WTC11 (cell line): Measurements from ENCODE around the gene TPP1. TPM values are rescaled to one million over a fixed set of nuclear protein-coding genes. Genes with fewer than 3 reads are reported as not detected.

Source experiments
- ATAC-seq: fragments of 200-7000 bp; cut with Tn5 transposase; 2 replicates; pipeline ENCODE4 v1.10.0; 2021; ENCODE audit warnings: mild to moderate bottlenecking, moderate library complexity
- CTCF ChIA-PET: fragments of 300-600 bp; sonication (Branson Sonifier 250); formaldehyde crosslinking; loops from one replicate; lab custom pipeline; 2021; ENCODE audit warnings: antibody characterized with exemption; lab: Charles Lee
- POLR2A ChIA-PET: fragments of 350-600 bp; sonication (Branson Sonifier 250); formaldehyde crosslinking; loops from one replicate; lab custom pipeline; 2021; ENCODE audit warnings: antibody characterized with exemption; lab: Charles Lee
- DNase-seq: peaks from one replicate; pipeline ENCODE4 v3.0.0; 2021; ENCODE audit warnings: low spot score
- H3K27ac Mint-ChIP-seq: 2 replicates; pipeline ENCODE4 v1.8.0; 2021; ENCODE audit warnings: mixed read lengths
- H3K27me3 Mint-ChIP-seq: 2 replicates; pipeline ENCODE4 v1.8.0; 2021; ENCODE audit warnings: low read depth, mild to moderate bottlenecking, moderate library complexity, mixed read lengths
- H3K36me3 Mint-ChIP-seq: 2 replicates; pipeline ENCODE4 v1.8.0; 2021; ENCODE audit warnings: mixed read lengths
- H3K4me1 Mint-ChIP-seq: 2 replicates; pipeline ENCODE4 v1.8.0; 2022; ENCODE audit warnings: mixed read lengths
- H3K4me3 Mint-ChIP-seq: 2 replicates; pipeline ENCODE4 v1.8.0; 2021; ENCODE audit warnings: mild to moderate bottlenecking, moderate library complexity, mixed read lengths
- H3K9me3 Mint-ChIP-seq: 2 replicates; pipeline ENCODE4 v1.8.0; 2021; ENCODE audit warnings: mixed read lengths
- ATF6 ChIP-seq: sonication (generic); formaldehyde crosslinking; IDR thresholded peaks from 2 replicates; pipeline ENCODE4 v1.8.1; 2023; ENCODE audit warnings: mild to moderate bottlenecking, missing genetic modification reagents
- CBFB ChIP-seq: sonication (generic); formaldehyde crosslinking; IDR thresholded peaks from 2 replicates; pipeline ENCODE4 v1.8.1; 2022; ENCODE audit warnings: mild to moderate bottlenecking, low read depth, missing genetic modification reagents
- E2F1 ChIP-seq: sonication (generic); formaldehyde crosslinking; IDR thresholded peaks from 2 replicates; pipeline ENCODE4 v1.8.0; 2022; ENCODE audit warnings: mild to moderate bottlenecking, missing genetic modification reagents
- EMX1 ChIP-seq: fragments of 250-450 bp; sonication (Bioruptor Pico); IDR thresholded peaks from 2 replicates; pipeline ENCODE4 v1.8.0; 2021; ENCODE audit warnings: mild to moderate bottlenecking
- ETV6 ChIP-seq: sonication (generic); formaldehyde crosslinking; IDR thresholded peaks from 2 replicates; pipeline ENCODE4 v1.8.1; 2022; ENCODE audit warnings: mild to moderate bottlenecking, missing genetic modification reagents
- GABPB1 ChIP-seq: sonication (generic); formaldehyde crosslinking; IDR thresholded peaks from 2 replicates; pipeline ENCODE4 v1.8.1; 2023; ENCODE audit warnings: mild to moderate bottlenecking, missing genetic modification reagents
- IRF1 ChIP-seq: sonication (generic); formaldehyde crosslinking; IDR thresholded peaks from 2 replicates; pipeline ENCODE4 v1.8.0; 2023; ENCODE audit warnings: missing genetic modification reagents
- MAX ChIP-seq: sonication (generic); formaldehyde crosslinking; IDR thresholded peaks from 2 replicates; pipeline ENCODE4 v1.8.0; 2022; ENCODE audit warnings: mild to moderate bottlenecking, missing genetic modification reagents
- NFATC4 ChIP-seq: fragments of 250-450 bp; sonication (Bioruptor Pico); IDR thresholded peaks from 2 replicates; pipeline ENCODE4 v1.9.0; 2021; ENCODE audit warnings: mild to moderate bottlenecking
- NFE2L1 ChIP-seq: sonication (generic); formaldehyde crosslinking; IDR thresholded peaks from 2 replicates; pipeline ENCODE4 v1.8.1; 2023; ENCODE audit warnings: missing genetic modification reagents
- NR1H2 ChIP-seq: sonication (generic); formaldehyde crosslinking; IDR thresholded peaks from 2 replicates; pipeline ENCODE4 v1.9.0; 2021; ENCODE audit warnings: mild to moderate bottlenecking, moderate library complexity, missing genetic modification reagents
- OVOL2 ChIP-seq: fragments of 250-450 bp; sonication (Bioruptor Pico); IDR thresholded peaks from 2 replicates; pipeline ENCODE4 v1.9.0; 2021; ENCODE audit warnings: mild to moderate bottlenecking, borderline replicate concordance
- SMAD3 ChIP-seq: sonication (generic); formaldehyde crosslinking; IDR thresholded peaks from 2 replicates; pipeline ENCODE4 v1.8.0; 2022; ENCODE audit warnings: missing genetic modification reagents, mild to moderate bottlenecking, borderline replicate concordance
- SOX15 ChIP-seq: fragments of 250-450 bp; sonication (Bioruptor Pico); IDR thresholded peaks from 2 replicates; pipeline ENCODE4 v1.9.0; 2021; ENCODE audit warnings: mild to moderate bottlenecking
- TP53 ChIP-seq: sonication (generic); formaldehyde crosslinking; IDR thresholded peaks from 2 replicates; pipeline ENCODE4 v1.8.1; 2023; ENCODE audit warnings: mild to moderate bottlenecking, missing genetic modification reagents
- USF1 ChIP-seq: sonication (generic); formaldehyde crosslinking; IDR thresholded peaks from 2 replicates; pipeline ENCODE4 v1.8.0; 2022; ENCODE audit warnings: mild to moderate bottlenecking, missing genetic modification reagents
- ZNF396 ChIP-seq: fragments of 250-450 bp; sonication (Bioruptor Pico); IDR thresholded peaks from 2 replicates; pipeline ENCODE4 v1.8.0; 2021; ENCODE audit warnings: mild to moderate bottlenecking, moderate library complexity, borderline replicate concordance
- ZNF512 ChIP-seq: sonication (generic); formaldehyde crosslinking; IDR thresholded peaks from 2 replicates; pipeline ENCODE4 v1.8.1; 2022; ENCODE audit warnings: missing genetic modification reagents, borderline replicate concordance
- total RNA-seq: library from RNA; stranded (reverse); gene quantifications from 3 replicates; pipeline ENCODE4 v1.2.3, GENCODE V29; 2021

Gene TPP1
- total RNA-seq, 1 experiment from 2014 or later: 36.2 TPM

- TF ChIP-seq NFE2L1 (CRISPR knock-in tag): no peak
- TF ChIP-seq NR1H2 (CRISPR knock-in tag): no peak
- TF ChIP-seq E2F1: no peak
- TF ChIP-seq OVOL2 (CRISPR knock-in tag): no peak
- no peak for TF ChIP-seq SOX15 (CRISPR knock-in tag)
- TF ChIP-seq MAX (CRISPR knock-in tag): no peak
- no peak for TF ChIP-seq ETV6 (CRISPR knock-in tag)
- TF ChIP-seq CBFB (CRISPR knock-in tag): no peak
- TF ChIP-seq ATF6 (CRISPR knock-in tag): no peak
- TF ChIP-seq IRF1 (CRISPR knock-in tag): no peak
- TF ChIP-seq ZNF512 (CRISPR knock-in tag): no peak
- TF ChIP-seq USF1: no peak
- TF ChIP-seq ZNF396 (CRISPR knock-in tag): no peak
- TF ChIP-seq NFATC4 (CRISPR knock-in tag): no peak
- TF ChIP-seq EMX1: no peak
- no peak for TF ChIP-seq GABPB1
- no peak for TF ChIP-seq SMAD3 (CRISPR knock-in tag)
- TF ChIP-seq TP53 (CRISPR knock-in tag): no peak
- no peaks in the 10 kb centered on the region for H3K9me3 Mint-ChIP-seq
- H3K4me1 Mint-ChIP-seq: peaks cover 11% of the 10 kb centered on the region
- H3K4me3 Mint-ChIP-seq: no peak overlapping the region
- ChIA-PET POLR2A (no interaction called here), CTCF (interaction anchor here (1.1 to 1.4 kb wide), 2 partner anchors 32 to 200 kb away, joined by 3 to 5 read pairs; no protein-coding TSS in a partner anchor)
- H3K36me3 Mint-ChIP-seq: no peaks in the 10 kb centered on the region
- no peak overlapping the region for H3K27ac Mint-ChIP-seq
- H3K27me3 Mint-ChIP-seq: no peaks in the 10 kb centered on the region
- ATAC-seq (peak; percentile 38; the same call in 1 of the 2 replicates), DNase-seq (no peak)
Observed at GRCh38 chr11:6563121-6563619, 56.1 kb downstream of the TPP1 start.

Other genes with a start within 250 kb of the TPP1 start
- gene SMPD1, start 228.9 kb downstream of the TPP1 start, total RNA-seq: 4.4 to 6.6 TPM (median 5.6 TPM) in 3 replicates
- gene APBB1, start 200.3 kb downstream of the TPP1 start, total RNA-seq: 32.1 to 33.1 TPM (median 32.7 TPM) in 3 replicates
- 1.4 to 2.4 TPM (median 1.7 TPM) in 3 replicates for gene HPX, start 178.4 kb downstream of the TPP1 start, total RNA-seq
- 16.6 to 21.3 TPM (median 19.0 TPM) in 3 replicates for gene TRIM3, start 145.5 kb downstream of the TPP1 start, total RNA-seq
- gene ARFIP2, start 138.1 kb downstream of the TPP1 start, total RNA-seq: 46.0 to 53.1 TPM (median 46.1 TPM) in 3 replicates
- 35.8 to 42.6 TPM (median 36.1 TPM) in 3 replicates for gene TIMM10B, start 137.9 kb downstream of the TPP1 start, total RNA-seq
- gene DNHD1, start 122.1 kb downstream of the TPP1 start, total RNA-seq: 10.5 to 11.5 TPM (median 10.9 TPM) in 3 replicates
- gene RRP8, start 15.8 kb downstream of the TPP1 start, total RNA-seq: 12.5 to 15.0 TPM (median 14.6 TPM) in 3 replicates
- 97.7 to 112 TPM (median 110 TPM) in 3 replicates for gene ILK, start 15.6 kb downstream of the TPP1 start, total RNA-seq
- gene TAF10, start 7.2 kb downstream of the TPP1 start, total RNA-seq: 165 to 186 TPM (median 178 TPM) in 3 replicates
- gene DCHS1, start 36.4 kb upstream of the TPP1 start, total RNA-seq: 11.5 to 14.2 TPM (median 12.6 TPM) in 3 replicates
- gene MRPL17, start 63.9 kb upstream of the TPP1 start, total RNA-seq: 68.1 to 77.1 TPM (median 70.1 TPM) in 3 replicates
- 0.09 to 0.21 TPM (median 0.17 TPM) in 3 replicates for gene OR2AG2, start 152.6 kb upstream of the TPP1 start, total RNA-seq
- gene OR2AG1, start 163.6 kb upstream of the TPP1 start, total RNA-seq: not detected in 3 replicates
- gene OR6A2, start 180.3 kb upstream of the TPP1 start, total RNA-seq: 0.07 to 0.27 TPM (median 0.07 TPM) in 3 replicates
- gene OR10A5, start 226.3 kb upstream of the TPP1 start, total RNA-seq: not detected in 3 replicates
- not detected in 3 replicates for gene OR10A2, start 243.6 kb upstream of the TPP1 start, total RNA-seq